NT2/D1 (cell line): ENCODE results near the gene CPM.
"Not testable (repeated sequence)": the region's sequence is repeated elsewhere in the genome, so short reads cannot be mapped to it uniquely, and the experiment has no call there.

Experiments
- DNase-seq: peaks from one replicate; pipeline ENCODE4 v3.0.0-alpha.2; 2011; ENCODE audit warnings: low read depth, low spot score
- H3K27me3 ChIP-seq: 2 replicates; pipeline ENCODE4 v1.6.0; 2011; ENCODE audit warnings: mild to moderate bottlenecking; ENCODE audit not compliant: insufficient read length, insufficient read depth
- H3K36me3 ChIP-seq: 2 replicates; pipeline ENCODE4 v1.6.1; 2011; ENCODE audit warnings: mild to moderate bottlenecking, low read length, mixed read lengths; ENCODE audit not compliant: insufficient read depth, insufficient read length
- H3K4me1 ChIP-seq: 2 replicates; pipeline ENCODE4 v1.5.1; 2011; ENCODE audit not compliant: insufficient read depth, insufficient read length
- H3K4me3 ChIP-seq: 2 replicates; pipeline ENCODE4 v1.5.1; 2011; ENCODE audit warnings: low read depth; ENCODE audit not compliant: insufficient read length
- H3K9ac ChIP-seq: 2 replicates; pipeline ENCODE4 v1.6.0; 2011; ENCODE audit warnings: low read depth; ENCODE audit not compliant: insufficient read length
- H3K9me3 ChIP-seq: 2 replicates; pipeline ENCODE4 v1.5.1; 2011; ENCODE audit warnings: mild to moderate bottlenecking, low read length; ENCODE audit not compliant: insufficient read depth
- SUZ12 ChIP-seq: IDR thresholded peaks from 2 replicates; pipeline ENCODE4 v1.6.1; 2011; ENCODE audit not compliant: insufficient read length, insufficient read depth; ENCODE audit errors: extremely low read depth
- YY1 ChIP-seq: IDR thresholded peaks from 2 replicates; pipeline ENCODE4 v1.6.1; 2011; ENCODE audit not compliant: insufficient read length, insufficient read depth
- ZNF274 ChIP-seq: IDR thresholded peaks from 2 replicates; pipeline ENCODE4 v1.6.1; 2011; ENCODE audit warnings: mild to moderate bottlenecking, low read depth, low read length

CPM gene

GRCh38 chr12:68865399-68866164, 67.4 kb downstream of the CPM start:
- no peak for TF ChIP-seq SUZ12

GRCh38 chr12:68864604-68865003, 68.4 kb downstream of the CPM start:
- Histone ChIP-seq H3K9ac (no peak overlapping the region), H3K4me1 (peaks cover 6% of the 10 kb centered on the region), H3K36me3 (no peaks in the 10 kb centered on the region), H3K9me3 (no peaks in the 10 kb centered on the region), H3K27me3 (no peaks in the 10 kb centered on the region), H3K4me3 (no peak overlapping the region)
- TF ChIP-seq ZNF274: no peak
- TF ChIP-seq YY1: no peak
- TF ChIP-seq SUZ12: no peak
- no peak for DNase-seq

More at GRCh38 chr12:68865399-68866164, 67.4 kb downstream of the CPM start:
- H3K4me3 ChIP-seq: no peak overlapping the region
- no peak overlapping the region for H3K9ac ChIP-seq
- no peaks in the 10 kb centered on the region for H3K27me3 ChIP-seq
- H3K9me3 ChIP-seq: no peaks in the 10 kb centered on the region
- H3K4me1 ChIP-seq: peaks cover 6% of the 10 kb centered on the region
- DNase-seq: no peak
- H3K36me3 ChIP-seq: no peaks in the 10 kb centered on the region

GRCh38 chr12:68863886-68864454, 69.0 kb downstream of the CPM start:
- DNase-seq, H3K4me3 ChIP-seq, H3K9ac ChIP-seq, H3K4me1 ChIP-seq, H3K27me3 ChIP-seq, H3K36me3 ChIP-seq, H3K9me3 ChIP-seq: not testable (repeated sequence)

- Histone ChIP-seq H3K9ac (no peak overlapping the region), H3K36me3 (no peaks in the 10 kb centered on the region), H3K4me3 (no peak overlapping the region), H3K4me1 (peaks cover 5% of the 10 kb centered on the region), H3K27me3 (no peaks in the 10 kb centered on the region), H3K9me3 (no peaks in the 10 kb centered on the region)
- DNase-seq: no peak
- TF ChIP-seq SUZ12 (no peak), ZNF274 (no peak), YY1 (no peak)
These were observed 69.7 kb downstream of the CPM start for GRCh38 chr12:68863109-68863770.

GRCh38 chr12:68861890-68862289, 71.1 kb downstream of the CPM start:
- no peaks in the 10 kb centered on the region for H3K9me3 ChIP-seq
- TF ChIP-seq ZNF274: no peak
- no peak for TF ChIP-seq SUZ12
- TF ChIP-seq YY1: no peak

GRCh38 chr12:68856510-68856909, 76.5 kb downstream of the CPM start:
- H3K4me3 ChIP-seq: no peak overlapping the region
- DNase-seq: no peak
- no peaks in the 10 kb centered on the region for H3K27me3 ChIP-seq
- no peaks in the 10 kb centered on the region for H3K4me1 ChIP-seq
- H3K9me3 ChIP-seq: no peaks in the 10 kb centered on the region
- H3K9ac ChIP-seq: no peak overlapping the region
- TF ChIP-seq ZNF274 (no peak), SUZ12 (no peak), YY1 (no peak)
- H3K36me3 ChIP-seq: no peaks in the 10 kb centered on the region

More at GRCh38 chr12:68861890-68862289, 71.1 kb downstream of the CPM start:
- no peaks in the 10 kb centered on the region for H3K27me3 ChIP-seq
- H3K36me3 ChIP-seq: no peaks in the 10 kb centered on the region
- no peaks in the 10 kb centered on the region for H3K4me1 ChIP-seq
- DNase-seq: no peak
- H3K9ac ChIP-seq: no peak overlapping the region
- no peak overlapping the region for H3K4me3 ChIP-seq

GRCh38 chr12:68855771-68856170, 77.2 kb downstream of the CPM start:
- Histone ChIP-seq H3K9ac (no peak overlapping the region), H3K36me3 (no peaks in the 10 kb centered on the region), H3K9me3 (no peaks in the 10 kb centered on the region), H3K4me1 (no peaks in the 10 kb centered on the region), H3K27me3 (no peaks in the 10 kb centered on the region), H3K4me3 (no peak overlapping the region)
- no peak for TF ChIP-seq ZNF274
- TF ChIP-seq YY1: no peak
- no peak for TF ChIP-seq SUZ12
- no peak for DNase-seq
